HG02798 (cell line): Measurements from ENCODE around the gene NSMF.

Experiments
- ATAC-seq: cut with Tn5 transposase; IDR thresholded peaks from one replicate; pipeline ENCODE4 v1.9.1; 2021; ENCODE audit warnings: mild to moderate bottlenecking; ENCODE audit not compliant: unreplicated experiment, poor library complexity

NSMF gene

GRCh38 chr9:137459152-137459600 is at the start of gene NSMF:
NSMF (minus strand) TSS chr9:137459334; CDS start chr9:137459102, 232 bp downstream.
- ATAC-seq, result peak; percentile 74

- ATAC-seq, result no peak
Measured at GRCh38 chr9:137506702-137507171, 47.6 kb upstream of the NSMF start.

GRCh38 chr9:137506274-137506673 is 47.1 kb upstream of the NSMF start:
- no peak for ATAC-seq

- no peak for ATAC-seq
Measured at GRCh38 chr9:137505421-137506140, 46.4 kb upstream of the NSMF start.

- no peak for ATAC-seq
Measured at GRCh38 chr9:137504432-137504777, 45.3 kb upstream of the NSMF start.

GRCh38 chr9:137502008-137502911 is 43.1 kb upstream of the NSMF start:
- ATAC-seq, result no peak

GRCh38 chr9:137501457-137501856 is 42.3 kb upstream of the NSMF start:
- no peak for ATAC-seq

GRCh38 chr9:137500666-137501397 is 41.7 kb upstream of the NSMF start:
- ATAC-seq, result no peak

GRCh38 chr9:137499858-137500661 is 40.9 kb upstream of the NSMF start:
- ATAC-seq, result no peak

GRCh38 chr9:137499416-137499815 is 40.3 kb upstream of the NSMF start:
- no peak for ATAC-seq

- no peak for ATAC-seq
Measured at GRCh38 chr9:137498720-137499150, 39.6 kb upstream of the NSMF start.

- no peak for ATAC-seq
Measured at GRCh38 chr9:137497921-137498719, 39.0 kb upstream of the NSMF start.

GRCh38 chr9:137496601-137497375 is 37.7 kb upstream of the NSMF start:
- no peak for ATAC-seq

GRCh38 chr9:137494550-137495351 is 35.6 kb upstream of the NSMF start:
- no peak for ATAC-seq

GRCh38 chr9:137494104-137494544 is 35.0 kb upstream of the NSMF start:
- ATAC-seq, result no peak

- no peak for ATAC-seq
Measured at GRCh38 chr9:137493364-137494103, 34.4 kb upstream of the NSMF start.
